WTC11 (cell line): Measurements from ENCODE around the gene UBXN6. TPM values are rescaled to one million over a fixed set of nuclear protein-coding genes. Genes with fewer than 3 reads are reported as not detected.

Experiments
- ATAC-seq: fragments of 200-7000 bp; cut with Tn5 transposase; 2 replicates; pipeline ENCODE4 v1.10.0; 2021; ENCODE audit warnings: mild to moderate bottlenecking, moderate library complexity
- CTCF ChIA-PET: fragments of 300-600 bp; sonication (Branson Sonifier 250); formaldehyde crosslinking; loops from one replicate; lab custom pipeline; 2021; ENCODE audit warnings: antibody characterized with exemption; lab: Charles Lee
- POLR2A ChIA-PET: fragments of 350-600 bp; sonication (Branson Sonifier 250); formaldehyde crosslinking; loops from one replicate; lab custom pipeline; 2021; ENCODE audit warnings: antibody characterized with exemption; lab: Charles Lee
- DNase-seq: peaks from one replicate; pipeline ENCODE4 v3.0.0; 2021; ENCODE audit warnings: low spot score
- H3K27ac Mint-ChIP-seq: 2 replicates; pipeline ENCODE4 v1.8.0; 2021; ENCODE audit warnings: mixed read lengths
- H3K27me3 Mint-ChIP-seq: 2 replicates; pipeline ENCODE4 v1.8.0; 2021; ENCODE audit warnings: low read depth, mild to moderate bottlenecking, moderate library complexity, mixed read lengths
- H3K36me3 Mint-ChIP-seq: 2 replicates; pipeline ENCODE4 v1.8.0; 2021; ENCODE audit warnings: mixed read lengths
- H3K4me1 Mint-ChIP-seq: 2 replicates; pipeline ENCODE4 v1.8.0; 2022; ENCODE audit warnings: mixed read lengths
- H3K4me3 Mint-ChIP-seq: 2 replicates; pipeline ENCODE4 v1.8.0; 2021; ENCODE audit warnings: mild to moderate bottlenecking, moderate library complexity, mixed read lengths
- H3K9me3 Mint-ChIP-seq: 2 replicates; pipeline ENCODE4 v1.8.0; 2021; ENCODE audit warnings: mixed read lengths
- CDX4 ChIP-seq: fragments of 250-450 bp; sonication (Bioruptor Pico); IDR thresholded peaks from 2 replicates; pipeline ENCODE4 v1.9.0; 2021; ENCODE audit warnings: moderate library complexity, mild to moderate bottlenecking, inconsistent platforms, borderline replicate concordance
- ETV6 ChIP-seq: sonication (generic); formaldehyde crosslinking; IDR thresholded peaks from 2 replicates; pipeline ENCODE4 v1.8.1; 2022; ENCODE audit warnings: mild to moderate bottlenecking, missing genetic modification reagents
- GRHL2 ChIP-seq: fragments of 250-450 bp; sonication (Bioruptor Pico); IDR thresholded peaks from 2 replicates; pipeline ENCODE4 v1.8.0; 2022; ENCODE audit warnings: mild to moderate bottlenecking, moderate library complexity; ENCODE audit not compliant: insufficient replicate concordance, severe bottlenecking
- KAT7 ChIP-seq: sonication (generic); formaldehyde crosslinking; IDR thresholded peaks from 2 replicates; pipeline ENCODE4 v1.8.1; 2023; ENCODE audit warnings: missing genetic modification reagents, mild to moderate bottlenecking, borderline replicate concordance
- MAX ChIP-seq: sonication (generic); formaldehyde crosslinking; IDR thresholded peaks from 2 replicates; pipeline ENCODE4 v1.8.0; 2022; ENCODE audit warnings: mild to moderate bottlenecking, missing genetic modification reagents
- MXD4 ChIP-seq: fragments of 250-450 bp; sonication (Bioruptor Pico); IDR thresholded peaks from 2 replicates; pipeline ENCODE4 v1.8.0; 2021; ENCODE audit warnings: mild to moderate bottlenecking, moderate library complexity, borderline replicate concordance
- RORB ChIP-seq: fragments of 250-450 bp; sonication (Bioruptor Pico); IDR thresholded peaks from 2 replicates; pipeline ENCODE4 v1.9.0; 2021; ENCODE audit warnings: mild to moderate bottlenecking
- SMAD4 ChIP-seq: sonication (generic); formaldehyde crosslinking; IDR thresholded peaks from 2 replicates; pipeline ENCODE4 v1.8.0; 2022; ENCODE audit warnings: mild to moderate bottlenecking, missing genetic modification reagents
- SOX15 ChIP-seq: fragments of 250-450 bp; sonication (Bioruptor Pico); IDR thresholded peaks from 2 replicates; pipeline ENCODE4 v1.9.0; 2021; ENCODE audit warnings: mild to moderate bottlenecking
- TEAD1 ChIP-seq: sonication (generic); formaldehyde crosslinking; IDR thresholded peaks from 2 replicates; pipeline ENCODE4 v1.8.0; 2022; ENCODE audit warnings: mild to moderate bottlenecking, missing genetic modification reagents
- USF1 ChIP-seq: sonication (generic); formaldehyde crosslinking; IDR thresholded peaks from 2 replicates; pipeline ENCODE4 v1.8.0; 2022; ENCODE audit warnings: mild to moderate bottlenecking, missing genetic modification reagents
- ZBTB21 ChIP-seq: sonication (generic); formaldehyde crosslinking; IDR thresholded peaks from 2 replicates; pipeline ENCODE4 v1.8.1; 2023; ENCODE audit warnings: mild to moderate bottlenecking, missing genetic modification reagents, borderline replicate concordance
- ZNF121 ChIP-seq: sonication (generic); formaldehyde crosslinking; IDR thresholded peaks from 2 replicates; pipeline ENCODE4 v1.8.0; 2023; ENCODE audit warnings: missing genetic modification reagents
- ZNF263 ChIP-seq: sonication (generic); formaldehyde crosslinking; IDR thresholded peaks from 2 replicates; pipeline ENCODE4 v1.8.1; 2022; ENCODE audit warnings: low read depth, mild to moderate bottlenecking, moderate library complexity, missing genetic modification reagents
- total RNA-seq: library from RNA; stranded (reverse); gene quantifications from 3 replicates; pipeline ENCODE4 v1.2.3, GENCODE V29; 2021
- TF ChIP-seq, protein P1 (sequence below): fragments of 250-450 bp; sonication (Bioruptor Pico); IDR thresholded peaks from 2 replicates; pipeline ENCODE4 v1.9.0; 2021; ENCODE audit warnings: mild to moderate bottlenecking
- TF ChIP-seq, protein P2 (sequence below): sonication (generic); formaldehyde crosslinking; IDR thresholded peaks from 2 replicates; pipeline ENCODE4 v1.8.0; 2022; ENCODE audit warnings: mild to moderate bottlenecking, missing genetic modification reagents
- TF ChIP-seq, protein P3 (sequence below): sonication (generic); formaldehyde crosslinking; IDR thresholded peaks from 2 replicates; pipeline ENCODE4 v1.8.0; 2023; ENCODE audit warnings: mild to moderate bottlenecking, missing genetic modification reagents

Gene UBXN6
- total RNA-seq, 1 experiment from 2014 or later: 34.8 TPM

GRCh38 chr19:4495471-4495870, 37.9 kb upstream of the UBXN6 start:
- ATAC-seq: peak; percentile 79
- Mint-ChIP-seq H3K27me3 (no peaks in the 10 kb centered on the region), H3K4me3 (no peak overlapping the region), H3K4me1 (no peaks in the 10 kb centered on the region), H3K36me3 (peaks cover 9% of the 10 kb centered on the region), H3K27ac (no peak overlapping the region), H3K9me3 (no peaks in the 10 kb centered on the region)
- ChIA-PET POLR2A (interaction anchor here (0.6 kb wide), 1 partner anchor 352 kb away, joined by 3 read pairs; no protein-coding TSS in a partner anchor), CTCF (interaction anchor here (0.5 to 2.1 kb wide), 3 partner anchors 12 to 46 kb away, joined by 5 to 8 read pairs (median 6); no protein-coding TSS in a partner anchor)
- peak; percentile 44 for DNase-seq
- TF ChIP-seq MAX (CRISPR knock-in tag): no peak

DNA sequence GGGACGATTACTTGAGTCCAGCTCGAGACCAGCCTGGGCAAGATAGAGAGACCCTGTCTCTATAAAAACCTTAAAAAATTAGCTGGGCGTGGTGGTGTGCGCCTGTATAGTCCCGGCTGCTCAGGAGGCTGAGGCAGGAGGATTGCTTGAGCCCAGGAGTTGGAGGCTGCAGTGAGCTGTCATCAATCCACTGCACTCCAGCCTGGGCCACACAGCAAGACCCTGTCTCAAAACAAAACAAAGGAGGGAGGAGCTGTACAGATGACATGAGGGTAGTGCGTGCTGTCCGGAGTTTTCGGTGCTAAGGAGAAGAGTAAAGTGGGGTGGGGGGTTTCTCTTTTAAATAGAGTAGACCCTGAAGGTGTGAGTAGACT, 37.1 kb upstream of the UBXN6 start:
- H3K27ac Mint-ChIP-seq: no peak overlapping the region
- H3K9me3 Mint-ChIP-seq: no peaks in the 10 kb centered on the region
- no peak for ATAC-seq
- ChIA-PET POLR2A (no interaction called here), CTCF (interaction anchor here (0.6 to 2.1 kb wide), 2 partner anchors 31 to 210 kb away, joined by 3 to 8 read pairs; no protein-coding TSS in a partner anchor)
- H3K4me3 Mint-ChIP-seq: no peak overlapping the region
- no peak for TF ChIP-seq ETV6 (CRISPR knock-in tag)
- TF ChIP-seq ZNF121 (CRISPR knock-in tag): peak; percentile 63; the same call in 1 of the 2 replicates
- peaks cover 15% of the 10 kb centered on the region for H3K36me3 Mint-ChIP-seq
- H3K27me3 Mint-ChIP-seq: no peaks in the 10 kb centered on the region
- DNase-seq: no peak
- H3K4me1 Mint-ChIP-seq: no peaks in the 10 kb centered on the region

DNA sequence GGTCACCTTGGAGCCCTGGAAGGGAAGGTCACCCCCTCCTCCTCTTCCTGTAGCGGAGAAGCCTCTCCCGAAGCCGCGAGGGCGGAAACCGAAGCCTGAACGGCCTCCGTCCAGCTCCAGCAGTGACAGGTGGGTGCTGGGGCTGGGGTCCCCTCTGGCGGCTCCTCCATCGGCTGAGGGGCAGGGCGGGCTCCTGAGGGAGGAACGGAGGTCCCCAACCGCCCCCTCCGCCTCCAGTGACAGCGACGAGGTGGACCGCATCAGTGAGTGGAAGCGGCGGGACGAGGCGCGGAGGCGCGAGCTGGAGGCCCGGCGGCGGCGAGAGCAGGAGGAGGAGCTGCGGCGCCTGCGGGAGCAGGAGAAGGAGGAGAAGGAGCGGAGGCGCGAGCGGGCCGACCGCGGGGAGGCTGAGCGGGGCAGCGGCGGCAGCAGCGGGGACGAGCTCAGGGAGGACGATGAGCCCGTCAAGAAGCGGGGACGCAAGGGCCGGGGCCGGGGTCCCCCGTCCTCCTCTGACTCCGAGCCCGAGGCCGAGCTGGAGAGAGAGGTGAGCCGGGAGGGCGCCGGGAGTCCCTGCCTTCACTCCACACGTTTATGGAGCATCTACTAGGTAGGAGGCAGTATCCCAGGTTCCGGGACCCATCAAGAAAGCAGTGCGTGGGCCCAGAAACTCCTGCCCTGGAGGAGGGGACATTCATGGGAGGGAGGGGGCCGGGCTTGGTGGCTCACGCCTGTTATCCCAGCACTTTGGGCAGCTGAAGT, 36.5 kb upstream of the UBXN6 start:
- H3K27ac Mint-ChIP-seq: no peak overlapping the region
- H3K27me3 Mint-ChIP-seq: no peaks in the 10 kb centered on the region
- no peak overlapping the region for H3K4me3 Mint-ChIP-seq
- no peak for DNase-seq
- ATAC-seq: no peak
- POLR2A ChIA-PET: no interaction called here
- no peaks in the 10 kb centered on the region for H3K9me3 Mint-ChIP-seq
- no peaks in the 10 kb centered on the region for H3K4me1 Mint-ChIP-seq
- H3K36me3 Mint-ChIP-seq: peaks cover 16% of the 10 kb centered on the region
- CTCF ChIA-PET: interaction anchor here (0.6 to 2.1 kb wide), 2 partner anchors 31 to 210 kb away, joined by 3 to 8 read pairs; no protein-coding TSS in a partner anchor
- TF ChIP-seq, protein P1, sequence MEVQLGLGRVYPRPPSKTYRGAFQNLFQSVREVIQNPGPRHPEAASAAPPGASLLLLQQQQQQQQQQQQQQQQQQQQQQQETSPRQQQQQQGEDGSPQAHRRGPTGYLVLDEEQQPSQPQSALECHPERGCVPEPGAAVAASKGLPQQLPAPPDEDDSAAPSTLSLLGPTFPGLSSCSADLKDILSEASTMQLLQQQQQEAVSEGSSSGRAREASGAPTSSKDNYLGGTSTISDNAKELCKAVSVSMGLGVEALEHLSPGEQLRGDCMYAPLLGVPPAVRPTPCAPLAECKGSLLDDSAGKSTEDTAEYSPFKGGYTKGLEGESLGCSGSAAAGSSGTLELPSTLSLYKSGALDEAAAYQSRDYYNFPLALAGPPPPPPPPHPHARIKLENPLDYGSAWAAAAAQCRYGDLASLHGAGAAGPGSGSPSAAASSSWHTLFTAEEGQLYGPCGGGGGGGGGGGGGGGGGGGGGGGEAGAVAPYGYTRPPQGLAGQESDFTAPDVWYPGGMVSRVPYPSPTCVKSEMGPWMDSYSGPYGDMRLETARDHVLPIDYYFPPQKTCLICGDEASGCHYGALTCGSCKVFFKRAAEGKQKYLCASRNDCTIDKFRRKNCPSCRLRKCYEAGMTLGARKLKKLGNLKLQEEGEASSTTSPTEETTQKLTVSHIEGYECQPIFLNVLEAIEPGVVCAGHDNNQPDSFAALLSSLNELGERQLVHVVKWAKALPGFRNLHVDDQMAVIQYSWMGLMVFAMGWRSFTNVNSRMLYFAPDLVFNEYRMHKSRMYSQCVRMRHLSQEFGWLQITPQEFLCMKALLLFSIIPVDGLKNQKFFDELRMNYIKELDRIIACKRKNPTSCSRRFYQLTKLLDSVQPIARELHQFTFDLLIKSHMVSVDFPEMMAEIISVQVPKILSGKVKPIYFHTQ: no peak
- TF ChIP-seq MXD4 (CRISPR knock-in tag) (no peak), CDX4 (CRISPR knock-in tag) (no peak), SOX15 (CRISPR knock-in tag) (no peak), KAT7 (CRISPR knock-in tag) (no peak), TEAD1 (CRISPR knock-in tag) (no peak), RORB (CRISPR knock-in tag) (no peak), ZBTB21 (CRISPR knock-in tag) (no peak), ZNF263 (CRISPR knock-in tag) (no peak), GRHL2 (CRISPR knock-in tag) (no peak), USF1 (CRISPR knock-in tag) (no peak), SMAD4 (CRISPR knock-in tag) (no peak)
- TF ChIP-seq, protein P2, sequence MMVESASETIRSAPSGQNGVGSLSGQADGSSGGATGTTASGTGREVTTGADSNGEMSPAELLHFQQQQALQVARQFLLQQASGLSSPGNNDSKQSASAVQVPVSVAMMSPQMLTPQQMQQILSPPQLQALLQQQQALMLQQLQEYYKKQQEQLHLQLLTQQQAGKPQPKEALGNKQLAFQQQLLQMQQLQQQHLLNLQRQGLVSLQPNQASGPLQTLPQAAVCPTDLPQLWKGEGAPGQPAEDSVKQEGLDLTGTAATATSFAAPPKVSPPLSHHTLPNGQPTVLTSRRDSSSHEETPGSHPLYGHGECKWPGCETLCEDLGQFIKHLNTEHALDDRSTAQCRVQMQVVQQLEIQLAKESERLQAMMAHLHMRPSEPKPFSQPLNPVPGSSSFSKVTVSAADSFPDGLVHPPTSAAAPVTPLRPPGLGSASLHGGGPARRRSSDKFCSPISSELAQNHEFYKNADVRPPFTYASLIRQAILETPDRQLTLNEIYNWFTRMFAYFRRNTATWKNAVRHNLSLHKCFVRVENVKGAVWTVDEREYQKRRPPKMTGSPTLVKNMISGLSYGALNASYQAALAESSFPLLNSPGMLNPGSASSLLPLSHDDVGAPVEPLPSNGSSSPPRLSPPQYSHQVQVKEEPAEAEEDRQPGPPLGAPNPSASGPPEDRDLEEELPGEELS: no peak
- TF ChIP-seq, protein P3, sequence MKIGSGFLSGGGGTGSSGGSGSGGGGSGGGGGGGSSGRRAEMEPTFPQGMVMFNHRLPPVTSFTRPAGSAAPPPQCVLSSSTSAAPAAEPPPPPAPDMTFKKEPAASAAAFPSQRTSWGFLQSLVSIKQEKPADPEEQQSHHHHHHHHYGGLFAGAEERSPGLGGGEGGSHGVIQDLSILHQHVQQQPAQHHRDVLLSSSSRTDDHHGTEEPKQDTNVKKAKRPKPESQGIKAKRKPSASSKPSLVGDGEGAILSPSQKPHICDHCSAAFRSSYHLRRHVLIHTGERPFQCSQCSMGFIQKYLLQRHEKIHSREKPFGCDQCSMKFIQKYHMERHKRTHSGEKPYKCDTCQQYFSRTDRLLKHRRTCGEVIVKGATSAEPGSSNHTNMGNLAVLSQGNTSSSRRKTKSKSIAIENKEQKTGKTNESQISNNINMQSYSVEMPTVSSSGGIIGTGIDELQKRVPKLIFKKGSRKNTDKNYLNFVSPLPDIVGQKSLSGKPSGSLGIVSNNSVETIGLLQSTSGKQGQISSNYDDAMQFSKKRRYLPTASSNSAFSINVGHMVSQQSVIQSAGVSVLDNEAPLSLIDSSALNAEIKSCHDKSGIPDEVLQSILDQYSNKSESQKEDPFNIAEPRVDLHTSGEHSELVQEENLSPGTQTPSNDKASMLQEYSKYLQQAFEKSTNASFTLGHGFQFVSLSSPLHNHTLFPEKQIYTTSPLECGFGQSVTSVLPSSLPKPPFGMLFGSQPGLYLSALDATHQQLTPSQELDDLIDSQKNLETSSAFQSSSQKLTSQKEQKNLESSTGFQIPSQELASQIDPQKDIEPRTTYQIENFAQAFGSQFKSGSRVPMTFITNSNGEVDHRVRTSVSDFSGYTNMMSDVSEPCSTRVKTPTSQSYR (CRISPR knock-in tag): no peak
